ENCODE data around the gene RERE. TPM values are rescaled to one million over a fixed set of nuclear protein-coding genes. Genes with fewer than 3 reads are reported as not detected.

RERE gene
- total RNA-seq, 1 donor from 2014 or later, result 252 TPM

GRCh38 chr1:8427986-8428385 is 389.5 kb downstream of the RERE start:
- H3K27ac Mint-ChIP-seq (ENCODE audit: unreplicated experiment), result peak overlapping the region; percentile 5
- peaks cover 22% of the 10 kb centered on the region for H3K9me3 Mint-ChIP-seq (ENCODE audit: unreplicated experiment)
- no peak for TF ChIP-seq CTCF (IDR thresholded peaks at IDR 0.05; ENCODE audit: partially characterized antibody, unreplicated experiment)
- peaks cover 51% of the 10 kb centered on the region for H3K4me1 Mint-ChIP-seq (ENCODE audit: low read depth, unreplicated experiment)
- no peak for DNase-seq
- peaks cover 10% of the 10 kb centered on the region for H3K27me3 Mint-ChIP-seq (ENCODE audit: unreplicated experiment)
- no peaks in the 10 kb centered on the region for H3K36me3 Mint-ChIP-seq (ENCODE audit: unreplicated experiment)
- peak overlapping the region; percentile 3 for H3K4me3 Mint-ChIP-seq (ENCODE audit: unreplicated experiment)

GRCh38 chr1:8427493-8427892 is 389.9 kb downstream of the RERE start:
- H3K4me3 Mint-ChIP-seq (ENCODE audit: unreplicated experiment), result peak overlapping the region; percentile 24
- H3K27me3 Mint-ChIP-seq (ENCODE audit: unreplicated experiment), result peaks cover 10% of the 10 kb centered on the region
- TF ChIP-seq CTCF (IDR thresholded peaks at IDR 0.05; ENCODE audit: partially characterized antibody, unreplicated experiment), result no peak
- H3K4me1 Mint-ChIP-seq (ENCODE audit: low read depth, unreplicated experiment), result peaks cover 51% of the 10 kb centered on the region
- DNase-seq, result no peak
- peaks cover 22% of the 10 kb centered on the region for H3K9me3 Mint-ChIP-seq (ENCODE audit: unreplicated experiment)
- H3K27ac Mint-ChIP-seq (ENCODE audit: unreplicated experiment), result peak overlapping the region; percentile 82
- H3K36me3 Mint-ChIP-seq (ENCODE audit: unreplicated experiment), result no peaks in the 10 kb centered on the region

GRCh38 chr1:8426996-8427395 is 390.4 kb downstream of the RERE start:
- no peak for TF ChIP-seq CTCF (IDR thresholded peaks at IDR 0.05; ENCODE audit: partially characterized antibody, unreplicated experiment)
- Mint-ChIP-seq H3K4me1 (ENCODE audit: low read depth, unreplicated experiment) (peaks cover 46% of the 10 kb centered on the region), H3K4me3 (ENCODE audit: unreplicated experiment) (peak overlapping the region; percentile 24), H3K9me3 (ENCODE audit: unreplicated experiment) (peaks cover 22% of the 10 kb centered on the region), H3K36me3 (ENCODE audit: unreplicated experiment) (no peaks in the 10 kb centered on the region), H3K27me3 (ENCODE audit: unreplicated experiment) (peaks cover 10% of the 10 kb centered on the region), H3K27ac (ENCODE audit: unreplicated experiment) (peak overlapping the region; percentile 82)
- DNase-seq, result no peak

- no peaks in the 10 kb centered on the region for H3K36me3 Mint-ChIP-seq (ENCODE audit: unreplicated experiment)
- peak overlapping the region; percentile 37 for H3K4me3 Mint-ChIP-seq (ENCODE audit: unreplicated experiment)
- H3K27me3 Mint-ChIP-seq (ENCODE audit: unreplicated experiment), result peaks cover 10% of the 10 kb centered on the region
- peaks cover 17% of the 10 kb centered on the region for H3K9me3 Mint-ChIP-seq (ENCODE audit: unreplicated experiment)
- no peak for DNase-seq
- TF ChIP-seq CTCF (IDR thresholded peaks at IDR 0.05; ENCODE audit: partially characterized antibody, unreplicated experiment), result no peak
- H3K27ac Mint-ChIP-seq (ENCODE audit: unreplicated experiment), result peak overlapping the region; percentile 71
- H3K4me1 Mint-ChIP-seq (ENCODE audit: low read depth, unreplicated experiment), result peaks cover 38% of the 10 kb centered on the region
These were observed 391.7 kb downstream of the RERE start for GRCh38 chr1:8425781-8426161.

- peak overlapping the region; percentile 71 for H3K27ac Mint-ChIP-seq (ENCODE audit: unreplicated experiment)
- TF ChIP-seq CTCF (IDR thresholded peaks at IDR 0.05; ENCODE audit: partially characterized antibody, unreplicated experiment), result no peak
- H3K36me3 Mint-ChIP-seq (ENCODE audit: unreplicated experiment), result no peaks in the 10 kb centered on the region
- DNase-seq, result no peak
- H3K9me3 Mint-ChIP-seq (ENCODE audit: unreplicated experiment), result peaks cover 15% of the 10 kb centered on the region
- peaks cover 10% of the 10 kb centered on the region for H3K27me3 Mint-ChIP-seq (ENCODE audit: unreplicated experiment)
- peaks cover 35% of the 10 kb centered on the region for H3K4me1 Mint-ChIP-seq (ENCODE audit: low read depth, unreplicated experiment)
- H3K4me3 Mint-ChIP-seq (ENCODE audit: unreplicated experiment), result peak overlapping the region; percentile 37
These were observed 392.2 kb downstream of the RERE start for GRCh38 chr1:8425150-8425780.

All from glutamatergic neuron (in vitro differentiated cells).